H1 (cell line): ENCODE data around the gene PLCL2. TPM values are rescaled to one million over a fixed set of nuclear protein-coding genes. Genes with fewer than 3 reads are reported as not detected.

Source experiments
- CTCF ChIA-PET: fragments of 300-600 bp; sonication (Branson Sonifier 250); formaldehyde crosslinking; loops from one replicate; lab custom pipeline; 2021; ENCODE audit not compliant: partially characterized antibody; lab: Charles Lee
- POLR2A ChIA-PET: fragments of 300-600 bp; sonication (Branson Sonifier 250); formaldehyde crosslinking; loops from one replicate; lab custom pipeline; 2021; ENCODE audit warnings: inconsistent platforms; ENCODE audit not compliant: partially characterized antibody; lab: Charles Lee
- DNase-seq, 2 experiments: peaks; one replicate each; pipeline versions ENCODE4 v3.0.0 to v3.0.0-alpha.2; 2010 to 2022; ENCODE audit warnings: low spot score in 2 of 2, low read depth in 1 of 2, mixed read lengths in 1 of 2
- FAIRE-seq: peaks from 2 replicates; lab custom pipeline; 2011; peaks lifted over from hg19 to GRCh38; lab: Jason Lieb, UNC
- H2AFZ ChIP-seq: 2 replicates; pipeline ENCODE4 v1.8.1; 2012; ENCODE audit warnings: low read length, inconsistent platforms
- H2AK5ac ChIP-seq: 2 replicates; pipeline ENCODE4 v1.6.1; 2013; ENCODE audit warnings: low read depth, low read length
- H2BK120ac ChIP-seq: replicated peaks from 2 replicates; pipeline ENCODE3; 2013; ENCODE audit warnings: low read depth, low read length, inconsistent platforms
- H2BK12ac ChIP-seq: 2 replicates; pipeline ENCODE4 v1.6.1; 2013; ENCODE audit warnings: low read depth, low read length
- H2BK15ac ChIP-seq: 2 replicates; pipeline ENCODE4 v1.6.1; 2013; ENCODE audit warnings: low read length
- H2BK20ac ChIP-seq: 2 replicates; pipeline ENCODE4 v1.6.1; 2013; ENCODE audit warnings: low read length
- H2BK5ac ChIP-seq: 2 replicates; pipeline ENCODE4 v1.6.1; 2013; ENCODE audit warnings: low read depth, low read length
- H3K14ac ChIP-seq: 2 replicates; pipeline ENCODE4 v1.6.1; 2013; ENCODE audit warnings: inconsistent platforms; ENCODE audit not compliant: insufficient read length
- H3K18ac ChIP-seq: 2 replicates; pipeline ENCODE4 v1.6.1; 2013; ENCODE audit warnings: low read length; ENCODE audit errors: extremely low read depth
- H3K23ac ChIP-seq: 2 replicates; pipeline ENCODE4 v1.6.1; 2013; ENCODE audit warnings: inconsistent platforms; ENCODE audit not compliant: insufficient read length
- H3K23me2 ChIP-seq: 2 replicates; pipeline ENCODE4 v1.6.1; 2013; ENCODE audit warnings: low read depth, low read length
- H3K27ac ChIP-seq: 2 replicates; pipeline ENCODE4 v1.6.1; 2011; ENCODE audit warnings: low read depth, low read length, inconsistent platforms
- H3K27me3 ChIP-seq, 4 experiments: replicated peaks in 1 of 4; 1 replicate in 1 of 4; 2 replicates in 3 of 4; pipeline versions ENCODE4 v1.6.1 to v1.8.1; 2011 to 2013; ENCODE audit warnings: low read length in 3 of 4, mild to moderate bottlenecking in 3 of 4, inconsistent platforms in 2 of 4, mixed read lengths in 2 of 4, moderate library complexity in 1 of 4; ENCODE audit not compliant: control insufficient read depth in 3 of 4, insufficient read depth in 3 of 4; ENCODE audit errors: extremely low read depth in 1 of 4
- H3K36me3 ChIP-seq, 4 experiments: 2 replicates each; pipeline versions ENCODE4 v1.6.1 to v1.8.1; 2011 to 2013; ENCODE audit warnings: mild to moderate bottlenecking in 4 of 4, low read length in 3 of 4, moderate library complexity in 2 of 4, control low read depth in 1 of 4, inconsistent platforms in 1 of 4; ENCODE audit not compliant: insufficient read depth in 4 of 4, control insufficient read depth in 2 of 4
- H3K4ac ChIP-seq: replicated peaks from 2 replicates; pipeline ENCODE3; 2013; ENCODE audit warnings: low read length, low read depth, mixed read lengths, inconsistent platforms; ENCODE audit not compliant: insufficient read length
- H3K4me1 ChIP-seq, 4 experiments: replicated peaks in 1 of 4; 1 replicate in 1 of 4; 2 replicates in 3 of 4; pipeline versions ENCODE4 v1.6.1 to v1.8.1; 2011 to 2013; ENCODE audit warnings: low read length in 3 of 4, inconsistent platforms in 2 of 4, mixed read lengths in 1 of 4; ENCODE audit not compliant: insufficient read depth in 4 of 4, control insufficient read depth in 3 of 4
- H3K4me2 ChIP-seq, 2 experiments: 2 replicates each; pipeline versions ENCODE4 v1.6.1 to v1.8.1; 2011 to 2013; ENCODE audit warnings: low read depth in 2 of 2, low read length in 2 of 2, control low read depth in 1 of 2, inconsistent platforms in 1 of 2, mild to moderate bottlenecking in 1 of 2; ENCODE audit not compliant: insufficient read depth in 1 of 2
- H3K4me3 ChIP-seq, 4 experiments: fragments of 200-600, 300-600 bp in 1 of 4; sonication (generic), shearing (Covaris generic), sonication (Bioruptor Twin) in 1 of 4; 2 replicates each; pipeline versions ENCODE4 v1.5.1 to v1.8.1; 2011 to 2016; ENCODE audit warnings: low read length in 4 of 4, low read depth in 3 of 4, control low read depth in 2 of 4, inconsistent platforms in 2 of 4, mild to moderate bottlenecking in 2 of 4, mixed read lengths in 1 of 4, moderate library complexity in 1 of 4; ENCODE audit not compliant: insufficient read depth in 2 of 4; ENCODE audit errors: extremely low read depth in 1 of 4
- H3K56ac ChIP-seq: replicated peaks from 2 replicates; pipeline ENCODE3; 2013; ENCODE audit warnings: low read depth, mild to moderate bottlenecking, mixed read lengths, low read length, inconsistent platforms; ENCODE audit not compliant: insufficient read length
- H3K79me1 ChIP-seq: 2 replicates; pipeline ENCODE4 v1.6.1; 2013; ENCODE audit warnings: low read depth, low read length, control low read depth
- H3K79me2 ChIP-seq, 2 experiments: 2 replicates each; pipeline versions ENCODE4 v1.6.1 to v1.8.1; 2012 to 2013; ENCODE audit warnings: low read length in 2 of 2, mild to moderate bottlenecking in 2 of 2, inconsistent platforms in 1 of 2; ENCODE audit not compliant: insufficient read depth in 2 of 2, control insufficient read depth in 1 of 2
- H3K9ac ChIP-seq, 4 experiments: replicated peaks in 1 of 4; 1 replicate in 1 of 4; 2 replicates in 3 of 4; pipeline versions ENCODE4 v1.6.1 to v1.8.1; 2011 to 2013; ENCODE audit warnings: low read depth in 3 of 4, low read length in 3 of 4, control low read depth in 2 of 4, mild to moderate bottlenecking in 2 of 4, moderate library complexity in 2 of 4, inconsistent platforms in 1 of 4; ENCODE audit errors: extremely low read depth in 1 of 4
- H3K9me3 ChIP-seq, 2 experiments: 2 replicates each; pipeline versions ENCODE4 v1.6.1 to v1.8.1; 2012 to 2013; ENCODE audit warnings: mild to moderate bottlenecking in 2 of 2, moderate library complexity in 2 of 2, control low read depth in 1 of 2, inconsistent platforms in 1 of 2, low read depth in 1 of 2, low read length in 1 of 2, mixed read lengths in 1 of 2; ENCODE audit not compliant: insufficient read depth in 2 of 2
- H4K20me1 ChIP-seq, 2 experiments: replicated peaks in 1 of 2; 2 replicates each; pipeline versions ENCODE3 to v1.8.1; 2011 to 2013; ENCODE audit warnings: inconsistent platforms in 2 of 2, low read length in 2 of 2, mild to moderate bottlenecking in 1 of 2; ENCODE audit not compliant: insufficient read depth in 2 of 2, control insufficient read depth in 1 of 2
- H4K5ac ChIP-seq: 2 replicates; pipeline ENCODE4 v1.6.1; 2013; ENCODE audit warnings: low read length, low read depth, mixed read lengths, inconsistent platforms; ENCODE audit not compliant: insufficient read length
- H4K8ac ChIP-seq: 2 replicates; pipeline ENCODE4 v1.8.0; 2013; ENCODE audit warnings: mild to moderate bottlenecking, moderate library complexity, low read length, inconsistent platforms; ENCODE audit not compliant: insufficient read depth; ENCODE audit errors: extremely low read depth
- H4K91ac ChIP-seq: replicated peaks from 2 replicates; pipeline ENCODE3; 2013; ENCODE audit warnings: low read length, mixed read lengths, inconsistent platforms; ENCODE audit not compliant: insufficient read length
- BACH1 ChIP-seq: IDR thresholded peaks from 2 replicates; pipeline ENCODE4 v1.6.1; 2012; ENCODE audit warnings: low read length, improper control_type of control experiment
- CREB1 ChIP-seq: IDR thresholded peaks from 2 replicates; pipeline ENCODE4 v1.6.1; 2012; ENCODE audit warnings: inconsistent platforms
- GABPA ChIP-seq: IDR thresholded peaks from 2 replicates; pipeline ENCODE4 v1.6.1; 2011; ENCODE audit warnings: mild to moderate bottlenecking, low read length, moderate library complexity, borderline replicate concordance; ENCODE audit not compliant: insufficient read depth
- JUN ChIP-seq: IDR thresholded peaks from 2 replicates; pipeline ENCODE4 v1.6.1; 2011; ENCODE audit warnings: low read depth, mild to moderate bottlenecking, improper control_type of control experiment, low read length
- JUND ChIP-seq: IDR thresholded peaks from 2 replicates; pipeline ENCODE4 v1.6.1; 2011; ENCODE audit warnings: mild to moderate bottlenecking, improper control_type of control experiment, low read length
- KDM1A ChIP-seq: fragments of 200-600, 300-600 bp; sonication (generic); IDR thresholded peaks from 2 replicates; pipeline ENCODE4 v1.7.1; 2016; ENCODE audit warnings: mild to moderate bottlenecking, low read length, borderline replicate concordance
- KDM4A ChIP-seq: IDR thresholded peaks from one replicate; pipeline ENCODE4 v1.7.1; 2012; ENCODE audit warnings: low read depth, mild to moderate bottlenecking, moderate library complexity, low read length, inconsistent platforms; ENCODE audit not compliant: severe bottlenecking
- RXRA ChIP-seq: IDR thresholded peaks from 2 replicates; pipeline ENCODE4 v1.6.1; 2011; ENCODE audit warnings: low read depth, mild to moderate bottlenecking, low read length, moderate library complexity; ENCODE audit not compliant: insufficient read depth
- SIRT6 ChIP-seq: IDR thresholded peaks from one replicate; pipeline ENCODE4 v1.7.1; 2012; ENCODE audit warnings: low read length, inconsistent platforms
- SP2 ChIP-seq: IDR thresholded peaks from 2 replicates; pipeline ENCODE4 v1.6.1; 2012; ENCODE audit warnings: mild to moderate bottlenecking, low read length, inconsistent platforms
- SUZ12 ChIP-seq: fragments of 200-600 bp; sonication (generic); IDR thresholded peaks from 2 replicates; pipeline ENCODE4 v1.6.1; 2012; ENCODE audit warnings: mild to moderate bottlenecking, inconsistent platforms, low read length, moderate library complexity, mixed read lengths
- TAF7 ChIP-seq: optimal IDR thresholded peaks from 2 replicates; pipeline ENCODE3; 2011; ENCODE audit warnings: low read depth, mild to moderate bottlenecking, inconsistent platforms, low read length, moderate library complexity, borderline replicate concordance
- whole genome bisulfite sequencing, 2 experiments: shearing (Covaris generic) in 1 of 2; methylation state at CpG; one replicate each; pipeline versions ENCODE4 v1.1.6 to v1.1.7; 2013 to 2015; ENCODE audit warnings: low lambda C conversion rate in 2 of 2, mixed read lengths in 2 of 2, inconsistent platforms in 1 of 2, low coverage in 1 of 2, missing lambda C conversion rate in 1 of 2; ENCODE audit not compliant: insufficient replicate concordance in 2 of 2, insufficient coverage in 1 of 2, insufficient read length in 1 of 2; ENCODE audit errors: extremely low coverage in 1 of 2, missing lambda C conversion rate in 1 of 2; 5-methylcytosine and 5-hydroxymethylcytosine counted together
- polyA plus RNA-seq, 7 experiments: library from polyadenylated mRNA; depleted of rRNA in 3 of 7; stranded (reverse) in 5 of 7; unstranded in 2 of 7; fragments of >200 nt in 5 of 7; fragments of 200-250 nt in 2 of 7; gene quantifications; 1 replicate in 5 of 7; 2 replicates in 1 of 7; 4 replicates in 1 of 7; pipeline versions ENCODE4 v1.2.1 to v1.2.3, GENCODE V29; 2011 to 2013; ENCODE audit warnings: missing spikeins in 2 of 7, mixed read lengths in 2 of 7
- total RNA-seq: library from RNA; stranded (reverse); fragmentation: NEBNext Ultra II Directional; extraction: Animal tissue kit (Norgen Biotek cat#: 25700); gene quantifications from 2 replicates; pipeline ENCODE4 v1.2.1, GENCODE V29; 2021

PLCL2 gene
- total and polyA plus RNA-seq, 2 of the 8 experiments (the other 6 are each of a cell fraction or from before 2014, with no cell fraction given): 3.5 to 6.8 TPM

GRCh38 chr3:16916840-16917239 lies 32.1 kb downstream of the PLCL2 start:
- FAIRE-seq (no peak), DNase-seq (no peak)
- Histone ChIP-seq H3K4ac (no peak overlapping the region), H2AFZ (no peak overlapping the region), H3K36me3 (no peaks in the 10 kb centered on the region), H2BK12ac (no peak overlapping the region), H2BK5ac (no peak overlapping the region), H3K9me3 (no peaks in the 10 kb centered on the region), H4K91ac (no peak overlapping the region), H4K20me1 (no peaks in the 10 kb centered on the region), H4K8ac (no peak overlapping the region), H3K79me1 (no peaks in the 10 kb centered on the region), H4K5ac (no peak overlapping the region), H3K56ac (no peak overlapping the region), H3K27me3 (no peaks in the 10 kb centered on the region), H3K14ac (no peak overlapping the region), H3K4me2 (no peak overlapping the region), H2BK20ac (no peak overlapping the region), H3K27ac (no peak overlapping the region), H3K9ac (no peak overlapping the region), H3K4me1 (peaks cover 0 to 9% (median 4%) of the 10 kb centered on the region in 4 experiments; a peak in 2 of 7 replicates), H2BK15ac (no peak overlapping the region), H3K23me2 (no peaks in the 10 kb centered on the region), H2AK5ac (no peak overlapping the region), H3K23ac (no peak overlapping the region), H3K18ac (no peak overlapping the region; the same call in 1 of the 2 replicates), H3K4me3 (no peak overlapping the region), H3K79me2 (peaks cover 0 to 20% of the 10 kb centered on the region in 2 experiments; a peak in 3 of 4 replicates), H2BK120ac (no peak overlapping the region)
- ChIA-PET CTCF (interaction anchor here (0.6 to 0.9 kb wide), 3 partner anchors 11 to 241 kb away, joined by 3 read pairs; no protein-coding TSS in a partner anchor), POLR2A (no interaction called here)
- WGBS, 2 experiments: 81% methylated on average over 5 of the region's 5 CpGs; no CpG with 5 or more reads in 1 of the 2 experiments
- no peak for TF ChIP-seq RXRA
- TF ChIP-seq SP2: no peak
- no peak for TF ChIP-seq JUND
- no peak for TF ChIP-seq SUZ12
- TF ChIP-seq CREB1: no peak
- TF ChIP-seq KDM4A: no peak
- no peak for TF ChIP-seq TAF7
- no peak for TF ChIP-seq GABPA
- TF ChIP-seq KDM1A: no peak
- TF ChIP-seq SIRT6: no peak
- no peak for TF ChIP-seq JUN
- TF ChIP-seq BACH1: no peak
